ENCODE measurements around the gene ARL8A. TPM values are rescaled to one million over a fixed set of nuclear protein-coding genes. Genes with fewer than 3 reads are reported as not detected.
A peak's percentile ranks its signal among the peaks of the same experiment; 100 is the strongest.

Gene ARL8A
- total RNA-seq, 2 donors from 2014 or later = 72.8 to 82.0 TPM

DNA sequence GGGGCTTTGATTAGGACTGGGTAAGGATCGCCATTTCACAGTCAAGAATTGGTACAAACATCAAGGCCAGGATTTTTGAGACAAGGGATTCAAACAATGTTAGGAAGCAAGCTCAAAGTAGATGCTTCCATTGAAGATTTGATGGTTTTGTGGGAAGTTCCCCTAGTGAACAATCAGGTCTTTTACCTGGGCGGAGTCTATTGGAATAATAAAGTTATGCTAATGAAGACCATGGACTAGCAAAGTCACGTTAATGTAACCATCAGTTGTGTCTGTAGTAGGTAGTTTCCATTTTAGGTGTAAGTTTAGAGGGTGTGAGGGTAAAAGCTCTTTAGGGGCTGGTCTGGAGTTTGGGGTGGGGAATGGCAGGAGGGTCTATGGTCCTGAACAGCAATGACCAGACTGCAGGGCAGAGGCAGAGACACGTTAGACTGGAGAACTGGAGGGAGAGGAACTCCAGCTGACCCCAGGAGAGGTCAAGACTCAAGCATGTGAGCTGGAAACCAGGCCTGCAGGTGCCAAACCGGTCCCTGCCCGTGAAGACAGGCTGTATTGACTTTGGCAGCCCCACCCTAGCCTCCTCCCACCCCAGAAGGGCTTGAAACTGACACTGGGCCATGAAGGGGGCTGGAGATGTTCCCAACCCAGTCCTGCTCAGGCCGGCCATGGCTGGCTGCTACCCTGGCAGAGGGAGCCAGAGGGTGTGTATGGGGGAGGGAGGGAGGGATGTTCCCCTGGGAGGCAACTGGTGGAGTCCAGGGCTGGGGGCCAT, 57.8 kb downstream of the ARL8A start:
- Mint-ChIP-seq H3K4me3 (no peak overlapping the region), H3K27ac (peak overlapping the region; percentile 10), H3K9me3 (no peaks in the 10 kb centered on the region), H3K4me1 (peaks cover 35% of the 10 kb centered on the region), H3K36me3 (ENCODE audit: low read depth) (no peaks in the 10 kb centered on the region), H3K27me3 (ENCODE audit: insufficient read depth) (peaks cover 2% of the 10 kb centered on the region)
- Histone ChIP-seq H3K4me1 (ENCODE audit: control insufficient read depth, insufficient read depth, low read length) (peaks cover 2% of the 10 kb centered on the region), H3K9me3 (ENCODE audit: control insufficient read depth, low read length) (no peaks in the 10 kb centered on the region), H3K9ac (ENCODE audit: extremely low read depth, low read length, poor library complexity, severe bottlenecking) (no peak overlapping the region), H3K4me3 (ENCODE audit: low read length) (no peak overlapping the region), H3K27ac (ENCODE audit: low read depth, low read length) (no peak overlapping the region), H3K36me3 (ENCODE audit: control insufficient read depth, insufficient read depth, low read length) (no peaks in the 10 kb centered on the region), H3K27me3 (ENCODE audit: control insufficient read depth, insufficient read depth, low read length, poor library complexity, severe bottlenecking) (no peaks in the 10 kb centered on the region)
- DNase-seq = peak; percentile 51
- TF ChIP-seq, protein P1, sequence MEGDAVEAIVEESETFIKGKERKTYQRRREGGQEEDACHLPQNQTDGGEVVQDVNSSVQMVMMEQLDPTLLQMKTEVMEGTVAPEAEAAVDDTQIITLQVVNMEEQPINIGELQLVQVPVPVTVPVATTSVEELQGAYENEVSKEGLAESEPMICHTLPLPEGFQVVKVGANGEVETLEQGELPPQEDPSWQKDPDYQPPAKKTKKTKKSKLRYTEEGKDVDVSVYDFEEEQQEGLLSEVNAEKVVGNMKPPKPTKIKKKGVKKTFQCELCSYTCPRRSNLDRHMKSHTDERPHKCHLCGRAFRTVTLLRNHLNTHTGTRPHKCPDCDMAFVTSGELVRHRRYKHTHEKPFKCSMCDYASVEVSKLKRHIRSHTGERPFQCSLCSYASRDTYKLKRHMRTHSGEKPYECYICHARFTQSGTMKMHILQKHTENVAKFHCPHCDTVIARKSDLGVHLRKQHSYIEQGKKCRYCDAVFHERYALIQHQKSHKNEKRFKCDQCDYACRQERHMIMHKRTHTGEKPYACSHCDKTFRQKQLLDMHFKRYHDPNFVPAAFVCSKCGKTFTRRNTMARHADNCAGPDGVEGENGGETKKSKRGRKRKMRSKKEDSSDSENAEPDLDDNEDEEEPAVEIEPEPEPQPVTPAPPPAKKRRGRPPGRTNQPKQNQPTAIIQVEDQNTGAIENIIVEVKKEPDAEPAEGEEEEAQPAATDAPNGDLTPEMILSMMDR (conservative IDR thresholded peaks at IDR 0.05) = no peak
- 68 to 82% methylated on average over 4 to 7 of the region's 7 CpGs for WGBS, 2 experiments (ENCODE audit: insufficient coverage in 1 of 2, insufficient read length in 1 of 2)

DNA sequence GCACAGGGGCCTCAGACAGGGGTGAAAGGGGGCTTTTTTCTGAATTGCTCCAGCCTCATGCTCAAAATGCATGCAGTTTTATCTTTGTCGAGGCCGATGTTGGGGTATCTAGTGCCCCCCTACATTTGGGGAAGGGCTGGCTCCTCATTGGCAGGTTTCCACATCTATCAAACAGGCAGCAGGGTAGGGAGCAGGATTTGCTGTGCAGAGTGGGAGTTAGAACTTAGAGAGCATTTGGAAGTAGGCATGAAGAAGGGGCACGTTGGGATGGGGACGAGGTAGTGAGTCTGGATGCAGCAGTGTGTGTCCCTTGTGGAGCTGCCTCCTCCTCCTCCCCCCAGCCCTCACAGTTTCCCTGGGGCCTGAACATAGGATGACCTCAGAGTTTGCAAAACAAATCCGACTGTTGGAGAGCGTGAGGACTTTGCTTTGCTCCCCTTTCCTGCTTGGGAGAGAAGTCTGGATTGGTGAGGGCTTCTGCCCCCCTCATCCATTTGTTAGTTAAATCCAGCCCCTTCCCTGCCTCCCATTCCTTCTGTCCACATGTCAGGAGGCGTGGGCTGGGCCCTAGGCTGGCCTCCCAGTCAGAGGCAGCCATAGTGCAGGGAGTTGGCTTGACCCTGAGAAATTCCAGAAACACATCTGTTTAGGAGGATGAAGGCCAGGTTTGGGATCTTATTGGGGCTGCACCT, 58.7 kb downstream of the ARL8A start:
- H3K9me3 Mint-ChIP-seq = no peaks in the 10 kb centered on the region
- Histone ChIP-seq H3K9ac (ENCODE audit: extremely low read depth, low read length, poor library complexity, severe bottlenecking) (no peak overlapping the region), H3K9me3 (ENCODE audit: control insufficient read depth, low read length) (no peaks in the 10 kb centered on the region), H3K36me3 (ENCODE audit: control insufficient read depth, insufficient read depth, low read length) (no peaks in the 10 kb centered on the region), H3K27ac (ENCODE audit: low read depth, low read length) (peak overlapping the region; percentile 60), H3K27me3 (ENCODE audit: control insufficient read depth, insufficient read depth, low read length, poor library complexity, severe bottlenecking) (no peaks in the 10 kb centered on the region), H3K4me3 (ENCODE audit: low read length) (no peak overlapping the region), H3K4me1 (ENCODE audit: control insufficient read depth, insufficient read depth, low read length) (peaks cover 2% of the 10 kb centered on the region)
- H3K27ac Mint-ChIP-seq = peak overlapping the region; percentile 10
- TF ChIP-seq, protein P1 (conservative IDR thresholded peaks at IDR 0.05) = no peak
- DNase-seq = peak; percentile 76
- H3K36me3 Mint-ChIP-seq (ENCODE audit: low read depth) = no peaks in the 10 kb centered on the region
- H3K4me3 Mint-ChIP-seq = no peak overlapping the region
- WGBS, 2 experiments (ENCODE audit: insufficient coverage in 1 of 2, insufficient read length in 1 of 2) = 53 to 76% methylated on average over 5 to 7 of the region's 7 CpGs
- peaks cover 2% of the 10 kb centered on the region for H3K27me3 Mint-ChIP-seq (ENCODE audit: insufficient read depth)
- peaks cover 31% of the 10 kb centered on the region for H3K4me1 Mint-ChIP-seq

DNA sequence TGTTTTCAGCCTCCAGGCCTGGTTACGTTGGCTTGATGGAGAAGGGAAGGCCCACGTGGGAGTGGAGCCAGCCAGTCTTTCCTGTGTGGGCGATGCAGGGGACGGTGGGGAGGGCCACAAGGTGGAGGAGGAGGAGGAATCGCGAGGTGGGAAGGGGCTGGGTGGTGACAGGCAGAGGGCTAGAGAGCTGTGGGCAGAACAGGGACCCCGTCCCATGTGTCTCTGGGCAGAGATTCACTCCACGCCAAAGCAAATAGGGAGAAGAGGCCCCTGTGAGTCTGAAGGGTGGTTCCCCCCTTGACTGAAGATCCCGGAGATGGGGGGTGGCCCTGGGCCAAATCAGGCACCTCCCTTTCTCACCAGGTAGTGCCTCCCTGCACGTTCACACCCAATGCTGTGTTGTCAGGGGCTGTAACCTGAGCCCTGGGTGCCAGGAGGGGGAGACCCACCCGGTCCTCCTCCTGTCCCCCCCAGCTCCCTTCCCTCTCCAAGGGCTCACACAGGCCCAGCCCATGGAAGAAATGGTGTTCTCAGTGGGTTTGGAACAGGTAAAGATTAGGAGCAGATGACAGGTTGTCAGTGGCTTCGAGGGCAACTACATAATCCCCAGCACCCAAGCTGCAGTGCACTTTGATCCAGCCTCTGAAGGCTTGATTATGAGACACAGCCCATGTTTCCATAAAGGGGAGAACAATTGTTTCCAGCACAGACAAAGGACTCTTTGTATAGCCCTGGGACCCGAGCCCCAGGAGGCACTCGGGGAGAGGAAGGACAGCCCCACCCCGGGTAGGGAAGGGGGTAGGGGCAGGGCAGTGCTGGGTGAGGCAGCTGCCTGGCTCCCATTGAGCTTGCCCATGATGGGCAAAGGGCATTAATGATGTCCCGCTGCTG, 59.5 kb downstream of the ARL8A start:
- Mint-ChIP-seq H3K27ac (peak overlapping the region; percentile 68), H3K36me3 (ENCODE audit: low read depth) (no peaks in the 10 kb centered on the region), H3K9me3 (no peaks in the 10 kb centered on the region), H3K27me3 (ENCODE audit: insufficient read depth) (peaks cover 2% of the 10 kb centered on the region), H3K4me3 (no peak overlapping the region), H3K4me1 (peaks cover 34% of the 10 kb centered on the region)
- H3K9ac ChIP-seq (ENCODE audit: extremely low read depth, low read length, poor library complexity, severe bottlenecking) = no peak overlapping the region
- H3K9me3 ChIP-seq (ENCODE audit: control insufficient read depth, low read length) = no peaks in the 10 kb centered on the region
- peak; percentile 71 for DNase-seq
- no peaks in the 10 kb centered on the region for H3K27me3 ChIP-seq (ENCODE audit: control insufficient read depth, insufficient read depth, low read length, poor library complexity, severe bottlenecking)
- H3K4me3 ChIP-seq (ENCODE audit: low read length) = no peak overlapping the region
- WGBS, 2 experiments (ENCODE audit: insufficient coverage in 1 of 2, insufficient read length in 1 of 2) = 58 to 61% methylated on average over 13 to 16 of the region's 16 CpGs
- TF ChIP-seq, protein P1 (conservative IDR thresholded peaks at IDR 0.05) = no peak
- no peaks in the 10 kb centered on the region for H3K36me3 ChIP-seq (ENCODE audit: control insufficient read depth, insufficient read depth, low read length)
- H3K4me1 ChIP-seq (ENCODE audit: control insufficient read depth, insufficient read depth, low read length) = peaks cover 2% of the 10 kb centered on the region
- H3K27ac ChIP-seq (ENCODE audit: low read depth, low read length) = peak overlapping the region; percentile 51
